Astrocyte of the spinal cord (primary cell): ENCODE data around the gene CEACAM19.
A peak's percentile ranks its signal among the peaks of the same experiment; 100 is the strongest.

Experiments used
- DNase-seq: peaks from one replicate; pipeline ENCODE4 v3.0.0; 2011; ENCODE audit warnings: low read depth, low spot score
- H3K4me3 ChIP-seq: 2 replicates; pipeline ENCODE4 v1.5.1; 2011; ENCODE audit warnings: low read depth, mild to moderate bottlenecking, low read length, moderate library complexity
- in situ Hi-C: cut with HindIII; loops from 2 replicates; pipeline ENCODE4 v1.10.0; 2017; ENCODE audit warnings: low sequenced_read_pairs
- TF ChIP-seq, protein P1 (sequence below): IDR thresholded peaks from 2 replicates; pipeline ENCODE4 v1.5.1; 2012; ENCODE audit warnings: low read depth, mild to moderate bottlenecking, low read length, inconsistent platforms

The CEACAM19 gene

DNA sequence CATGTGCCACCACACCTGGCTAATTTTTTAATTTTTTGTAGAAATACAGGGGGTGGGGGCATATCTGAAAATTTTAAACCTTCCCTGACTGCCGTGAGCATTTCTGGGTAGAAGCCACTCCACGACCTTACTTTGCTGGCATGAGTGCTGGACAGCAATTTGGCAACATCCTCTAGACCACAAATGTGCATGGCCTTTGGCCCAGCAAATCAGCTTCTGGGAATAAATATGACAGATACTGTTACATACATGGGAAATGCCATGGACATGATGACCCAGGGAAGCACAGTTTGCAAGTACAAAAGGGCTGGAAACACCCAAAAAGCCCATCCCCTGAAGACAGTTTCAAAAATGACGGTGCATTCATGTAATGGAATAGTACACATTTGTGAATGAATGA, 30.8 kb upstream of the CEACAM19 start:
- TF ChIP-seq, protein P1, sequence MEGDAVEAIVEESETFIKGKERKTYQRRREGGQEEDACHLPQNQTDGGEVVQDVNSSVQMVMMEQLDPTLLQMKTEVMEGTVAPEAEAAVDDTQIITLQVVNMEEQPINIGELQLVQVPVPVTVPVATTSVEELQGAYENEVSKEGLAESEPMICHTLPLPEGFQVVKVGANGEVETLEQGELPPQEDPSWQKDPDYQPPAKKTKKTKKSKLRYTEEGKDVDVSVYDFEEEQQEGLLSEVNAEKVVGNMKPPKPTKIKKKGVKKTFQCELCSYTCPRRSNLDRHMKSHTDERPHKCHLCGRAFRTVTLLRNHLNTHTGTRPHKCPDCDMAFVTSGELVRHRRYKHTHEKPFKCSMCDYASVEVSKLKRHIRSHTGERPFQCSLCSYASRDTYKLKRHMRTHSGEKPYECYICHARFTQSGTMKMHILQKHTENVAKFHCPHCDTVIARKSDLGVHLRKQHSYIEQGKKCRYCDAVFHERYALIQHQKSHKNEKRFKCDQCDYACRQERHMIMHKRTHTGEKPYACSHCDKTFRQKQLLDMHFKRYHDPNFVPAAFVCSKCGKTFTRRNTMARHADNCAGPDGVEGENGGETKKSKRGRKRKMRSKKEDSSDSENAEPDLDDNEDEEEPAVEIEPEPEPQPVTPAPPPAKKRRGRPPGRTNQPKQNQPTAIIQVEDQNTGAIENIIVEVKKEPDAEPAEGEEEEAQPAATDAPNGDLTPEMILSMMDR, result no peak
- in situ Hi-C loops, result no loop called here
- H3K4me3 ChIP-seq, result no peak overlapping the region
- DNase-seq, result peak; percentile 52

GRCh38 chr19:44641501-44642265, 29.6 kb upstream of the CEACAM19 start:
- DNase-seq, result no peak
- in situ Hi-C loops, result no loop called here
- TF ChIP-seq, protein P1, result no peak
- H3K4me3 ChIP-seq, result no peak overlapping the region

DNA sequence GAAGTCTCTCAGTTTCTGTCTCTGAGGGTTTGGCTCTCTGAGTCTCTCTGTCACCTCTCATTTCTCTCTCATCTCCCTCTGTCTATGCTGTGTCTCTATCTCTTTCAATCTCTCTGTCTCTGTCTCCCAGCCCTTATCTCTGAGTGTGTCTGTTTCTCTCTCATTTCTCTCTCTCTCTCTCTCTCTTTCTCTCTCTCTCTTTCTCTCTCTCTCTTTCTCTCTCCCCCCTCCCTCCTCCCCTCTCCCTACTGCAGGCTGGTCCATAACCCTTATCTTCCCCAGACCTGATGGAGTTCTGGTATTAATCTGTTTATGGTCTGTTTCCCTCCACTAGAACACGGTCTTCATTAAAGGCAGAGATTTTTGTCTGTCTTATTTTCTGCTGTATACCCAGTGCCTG, 28.9 kb upstream of the CEACAM19 start:
- in situ Hi-C loops, result no loop called here

GRCh38 chr19:44643605-44644401, 27.5 kb upstream of the CEACAM19 start, which contains the start of gene PVR:
Gene PVR, plus strand, starts transcription at chr19:44643910. Its CDS starts 187 bp downstream, at chr19:44644097.
- DNase-seq, result peak; percentile 76
- TF ChIP-seq, protein P1, result no peak
- in situ Hi-C loops, result no loop called here
- peak within 1 kb of the TSS; percentile 87 for H3K4me3 ChIP-seq

More for the DNA sequence above, 28.9 kb upstream of the CEACAM19 start:
- DNase-seq, result no peak
- TF ChIP-seq, protein P1, result no peak
- H3K4me3 ChIP-seq, result no peak overlapping the region

DNA sequence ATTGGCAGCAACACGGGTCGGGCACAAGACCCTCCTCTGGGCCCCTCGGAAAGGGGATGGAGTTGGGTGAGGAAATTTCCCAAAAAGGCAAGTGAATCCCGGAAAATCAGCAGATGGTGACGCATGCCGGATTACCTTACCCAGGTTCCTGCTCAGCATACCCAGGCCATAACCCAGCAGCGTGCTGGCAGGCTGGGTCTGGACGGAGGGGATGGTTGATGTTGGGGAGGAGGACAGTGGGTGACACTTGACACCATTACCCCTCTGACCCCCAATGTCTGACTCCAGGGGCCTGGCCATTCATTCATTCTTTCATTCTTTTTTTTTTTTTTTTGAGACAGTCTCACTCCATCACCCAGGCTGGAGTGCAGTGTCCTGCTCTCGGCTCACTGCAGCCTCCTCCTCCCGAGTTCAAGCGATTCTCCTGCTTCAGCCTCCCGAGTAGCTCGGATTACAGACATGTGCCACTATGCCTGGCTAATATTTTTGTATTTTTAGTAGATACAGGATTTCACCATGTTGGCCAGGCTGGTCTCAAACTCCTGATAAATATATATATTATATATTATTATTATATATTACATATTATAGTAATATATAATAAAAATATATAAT, 26.8 kb upstream of the CEACAM19 start:
- in situ Hi-C loops, result no loop called here
- peak overlapping the region; percentile 87 for H3K4me3 ChIP-seq
- DNase-seq, result peak; percentile 48
- TF ChIP-seq, protein P1, result no peak

DNA sequence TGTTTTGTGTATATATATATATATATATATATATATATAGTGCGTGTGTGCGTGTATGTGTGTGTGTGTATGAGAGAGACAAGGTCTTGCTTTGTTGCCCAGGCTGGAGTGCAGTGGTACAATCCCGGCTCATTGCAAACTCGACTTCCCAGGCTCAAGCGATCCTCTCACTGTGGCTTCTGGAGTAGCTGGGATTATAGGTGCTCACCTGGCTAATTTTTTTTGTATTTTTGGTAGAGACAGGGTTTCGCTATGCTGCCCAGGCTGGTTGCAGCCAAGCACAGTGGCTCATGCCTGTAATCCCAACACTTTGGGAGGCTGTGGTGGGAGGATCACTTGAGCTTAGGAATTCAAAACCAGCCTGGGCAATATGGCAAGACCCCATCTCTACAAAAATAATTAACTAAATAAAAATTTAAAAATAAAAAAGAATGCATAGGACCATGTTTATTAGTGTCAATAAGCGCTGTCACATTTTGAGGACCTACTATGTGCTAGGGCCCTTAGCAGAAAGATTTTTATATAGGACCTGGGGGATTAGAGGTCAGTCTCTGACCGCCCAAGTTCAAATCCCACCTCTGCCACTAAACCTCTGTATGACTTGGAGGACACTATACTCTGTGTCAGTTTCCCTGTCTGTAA, 25.8 kb upstream of the CEACAM19 start:
- in situ Hi-C loops, result no loop called here
- TF ChIP-seq, protein P1, result no peak
- H3K4me3 ChIP-seq, result no peak overlapping the region
- no peak for DNase-seq
